GM04503 (cell line): ENCODE measurements around the gene MAGI1.

Experiments used
- DNase-seq: peaks from one replicate; pipeline ENCODE4 v3.0.0-alpha.2; 2012; ENCODE audit warnings: low read depth

MAGI1 gene

GRCh38 chr3:65944252-65944651 is 94.5 kb downstream of the MAGI1 start:
- DNase-seq = no peak

- DNase-seq = no peak
Observed at GRCh38 chr3:65939801-65940246, 98.9 kb downstream of the MAGI1 start.

GRCh38 chr3:65939184-65939583 is 99.5 kb downstream of the MAGI1 start:
- no peak for DNase-seq

GRCh38 chr3:65938676-65939075 is 100.0 kb downstream of the MAGI1 start:
- DNase-seq = no peak

- no peak for DNase-seq
Observed at GRCh38 chr3:65938147-65938546, 100.6 kb downstream of the MAGI1 start.

GRCh38 chr3:65936908-65937638 is 101.6 kb downstream of the MAGI1 start:
- no peak for DNase-seq

- DNase-seq = no peak
Observed at GRCh38 chr3:65935724-65936123, 103.0 kb downstream of the MAGI1 start.

- DNase-seq = no peak
Observed at GRCh38 chr3:65930648-65931047, 108.1 kb downstream of the MAGI1 start.

- no peak for DNase-seq
Observed at GRCh38 chr3:65928110-65928509, 110.6 kb downstream of the MAGI1 start.

GRCh38 chr3:65927576-65927975 is 111.1 kb downstream of the MAGI1 start:
- no peak for DNase-seq

GRCh38 chr3:65925254-65925954 is 113.3 kb downstream of the MAGI1 start:
- DNase-seq = no peak

GRCh38 chr3:65924762-65925161 is 114.0 kb downstream of the MAGI1 start:
- DNase-seq = no peak

- DNase-seq = no peak
Observed at GRCh38 chr3:65922441-65922840, 116.3 kb downstream of the MAGI1 start.

- DNase-seq = no peak
Observed at GRCh38 chr3:65919826-65920225, 118.9 kb downstream of the MAGI1 start.

- no peak for DNase-seq
Observed at GRCh38 chr3:65915477-65915876, 123.2 kb downstream of the MAGI1 start.

GRCh38 chr3:65914740-65915367 is 123.9 kb downstream of the MAGI1 start:
- DNase-seq = no peak

GRCh38 chr3:65914032-65914739 is 124.5 kb downstream of the MAGI1 start:
- DNase-seq = no peak

- DNase-seq = no peak
Observed at GRCh38 chr3:65912647-65913046, 126.1 kb downstream of the MAGI1 start.

- no peak for DNase-seq
Observed at GRCh38 chr3:65908588-65908987, 130.1 kb downstream of the MAGI1 start.

- DNase-seq = no peak
Observed at GRCh38 chr3:65907232-65908130, 131.2 kb downstream of the MAGI1 start.

- no peak for DNase-seq
Observed at GRCh38 chr3:65905771-65906170, 132.9 kb downstream of the MAGI1 start.
